ENCODE results near the gene FAM20C.

The FAM20C gene

GRCh38 chr7:191981-192649 lies at the start of gene FAM20C:
TSS of gene FAM20C (plus strand) at chr7:192571. CDS start at chr7:193200, 629 bp downstream.
- peak; percentile 68 to 83 for ATAC-seq

GRCh38 chr7:143145-143751 lies 49.1 kb upstream of the FAM20C start:
- ATAC-seq: no peak

GRCh38 chr7:143811-144453 lies 48.4 kb upstream of the FAM20C start:
- ATAC-seq: no peak

GRCh38 chr7:144454-144826 lies 47.9 kb upstream of the FAM20C start:
- no peak for ATAC-seq

GRCh38 chr7:145863-146262 lies 46.5 kb upstream of the FAM20C start:
- ATAC-seq: no peak

- no peak for ATAC-seq
These were observed 43.8 kb upstream of the FAM20C start for GRCh38 chr7:148543-148931.

GRCh38 chr7:148932-149790 lies 43.2 kb upstream of the FAM20C start:
- ATAC-seq: peak; percentile 98 to 99

- peak; percentile 2 to 4 for ATAC-seq
These were observed 42.4 kb upstream of the FAM20C start for GRCh38 chr7:149791-150636.

GRCh38 chr7:150811-151221 lies 41.6 kb upstream of the FAM20C start:
- ATAC-seq: no peak

- ATAC-seq: no peak
These were observed 40.9 kb upstream of the FAM20C start for GRCh38 chr7:151346-152050.

GRCh38 chr7:152702-153391 lies 39.5 kb upstream of the FAM20C start:
- ATAC-seq: no peak

- no peak for ATAC-seq
These were observed 38.8 kb upstream of the FAM20C start for GRCh38 chr7:153604-154003.

GRCh38 chr7:154096-154799 lies 38.1 kb upstream of the FAM20C start:
- ATAC-seq: no peak

GRCh38 chr7:155469-155900 lies 36.9 kb upstream of the FAM20C start:
- no peak for ATAC-seq

- no peak for ATAC-seq
These were observed 36.0 kb upstream of the FAM20C start for GRCh38 chr7:156111-157007.

- ATAC-seq: no peak
These were observed 35.4 kb upstream of the FAM20C start for GRCh38 chr7:157008-157310.

GRCh38 chr7:157771-158625 lies 34.4 kb upstream of the FAM20C start:
- no peak for ATAC-seq

- no peak for ATAC-seq
These were observed 33.6 kb upstream of the FAM20C start for GRCh38 chr7:158771-159170.

Measured in activated CD4-positive, CD25-positive, alpha-beta regulatory T cell treated with anti-CD3 and anti-CD28 coated beads, Interleukin-2, amount 50 U/mL, for 24 hours (primary cell).